GM04504 (cell line): Measurements from ENCODE around the gene TUFT1.
A peak's percentile ranks its signal among the peaks of the same experiment; 100 is the strongest.

ENCODE experiments used
- DNase-seq: peaks from one replicate; pipeline ENCODE4 v3.0.0-alpha.2; 2012; ENCODE audit warnings: low read depth

The TUFT1 gene, protein sequence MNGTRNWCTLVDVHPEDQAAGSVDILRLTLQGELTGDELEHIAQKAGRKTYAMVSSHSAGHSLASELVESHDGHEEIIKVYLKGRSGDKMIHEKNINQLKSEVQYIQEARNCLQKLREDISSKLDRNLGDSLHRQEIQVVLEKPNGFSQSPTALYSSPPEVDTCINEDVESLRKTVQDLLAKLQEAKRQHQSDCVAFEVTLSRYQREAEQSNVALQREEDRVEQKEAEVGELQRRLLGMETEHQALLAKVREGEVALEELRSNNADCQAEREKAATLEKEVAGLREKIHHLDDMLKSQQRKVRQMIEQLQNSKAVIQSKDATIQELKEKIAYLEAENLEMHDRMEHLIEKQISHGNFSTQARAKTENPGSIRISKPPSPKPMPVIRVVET

DNA sequence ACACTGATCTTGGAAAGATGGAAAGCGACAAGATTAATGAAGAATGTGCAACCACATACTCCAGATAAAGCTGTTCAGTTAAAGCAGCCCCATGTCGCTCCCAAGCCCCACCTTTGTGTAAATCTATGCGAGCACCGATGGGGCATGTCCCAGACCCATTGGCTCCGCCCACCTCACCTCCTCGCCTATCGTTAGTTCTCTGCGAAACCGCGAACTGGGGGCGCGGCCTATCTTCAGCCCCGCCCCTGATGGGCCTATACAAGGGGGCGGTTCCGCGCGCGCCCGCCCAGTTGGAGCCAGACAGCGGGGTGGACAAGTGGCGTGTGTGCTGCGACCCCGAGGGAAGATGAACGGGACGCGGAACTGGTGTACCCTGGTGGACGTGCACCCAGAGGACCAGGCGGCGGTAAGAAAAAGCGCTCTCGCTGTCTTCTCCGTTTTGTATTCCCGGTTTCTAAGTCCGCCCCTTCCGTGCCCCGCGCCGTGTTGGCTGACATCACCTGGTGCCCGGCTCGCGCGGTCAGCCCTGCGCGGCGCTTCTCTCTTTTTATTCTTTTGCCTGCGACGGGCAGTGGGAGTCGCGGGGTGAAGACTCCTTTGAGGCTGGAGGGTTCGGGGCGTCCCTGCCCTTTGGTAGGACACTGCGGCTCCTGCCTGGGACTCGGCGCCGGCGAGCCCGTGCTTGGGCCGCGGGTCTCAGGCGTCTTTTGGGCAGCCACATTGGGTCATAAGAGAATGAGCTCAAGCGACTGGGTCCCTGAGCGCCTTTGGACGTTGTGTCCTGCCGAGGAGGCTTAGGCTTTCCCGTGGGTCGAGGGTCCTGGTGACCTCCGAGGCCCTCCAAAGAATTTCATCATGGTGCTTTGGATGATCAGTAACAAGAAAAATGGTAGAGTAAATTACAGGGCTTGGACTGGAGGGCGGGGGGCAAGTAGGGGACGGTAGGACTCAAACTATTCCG, at the start of gene TUFT1:
TUFT1 (plus strand) TSS at position 289 of the 961 bp plus-strand sequence; CDS start at position 347, 58 bp downstream.
- peak; percentile 54 for DNase-seq

DNA sequence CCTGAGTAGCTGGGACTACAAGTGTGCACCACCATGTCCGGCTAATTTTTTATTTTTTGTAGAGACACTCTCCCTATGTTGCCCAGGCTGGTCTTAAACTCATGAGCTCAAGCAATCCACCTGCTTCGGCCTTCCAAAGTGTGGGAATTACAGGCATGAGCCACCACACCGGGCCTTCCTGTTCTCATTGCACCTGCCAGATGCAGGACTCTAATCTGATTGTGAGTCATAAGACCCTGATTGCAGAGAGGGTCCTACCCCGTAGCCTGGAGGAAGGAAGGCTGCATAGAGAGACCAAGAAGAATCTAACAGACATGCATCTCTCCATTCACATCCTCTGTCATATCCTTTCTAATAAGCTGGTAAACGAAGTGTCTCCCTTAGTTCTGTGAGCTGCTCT, 48.5 kb upstream of the TUFT1 start:
- no peak for DNase-seq

DNA sequence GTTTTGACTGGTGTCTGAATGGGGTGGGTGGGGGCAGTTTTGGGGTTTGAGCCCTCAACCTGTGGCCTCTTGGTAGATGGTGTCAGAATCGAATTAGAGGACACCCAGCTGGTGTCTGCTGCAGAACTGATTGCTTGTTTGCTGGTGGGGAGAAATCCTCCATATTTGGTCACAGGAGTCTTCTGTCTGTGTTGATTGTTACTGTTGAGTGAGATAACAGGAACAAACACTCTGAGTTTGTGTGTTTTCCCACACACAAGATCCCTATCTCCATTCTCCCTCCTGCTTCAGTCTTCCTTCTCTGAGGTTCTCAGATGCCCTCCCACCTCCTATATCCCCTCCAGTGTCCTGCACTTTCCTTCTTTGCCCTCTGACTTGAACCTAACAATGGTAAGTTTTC, 48.0 kb upstream of the TUFT1 start:
- no peak for DNase-seq

DNA sequence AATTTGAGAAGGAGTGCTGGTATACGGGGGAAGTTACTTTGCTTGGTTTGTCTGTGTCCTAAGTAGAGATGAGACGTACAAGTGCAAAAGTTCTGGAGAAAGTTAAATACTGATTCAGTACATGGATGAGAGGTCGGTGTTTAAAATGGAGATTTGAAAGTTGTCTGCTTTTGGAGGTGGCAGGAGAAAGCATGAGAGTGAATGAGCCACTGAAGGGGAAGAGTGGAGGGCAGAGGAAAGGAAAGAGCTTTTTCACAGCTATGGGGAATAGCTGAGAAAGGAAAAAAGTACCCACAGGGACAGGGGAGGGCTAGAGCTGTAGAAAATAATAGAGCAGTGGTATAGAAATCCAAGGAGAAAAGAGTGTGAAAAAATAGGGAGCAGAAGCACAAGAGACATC, 47.1 kb upstream of the TUFT1 start:
- DNase-seq: no peak

DNA sequence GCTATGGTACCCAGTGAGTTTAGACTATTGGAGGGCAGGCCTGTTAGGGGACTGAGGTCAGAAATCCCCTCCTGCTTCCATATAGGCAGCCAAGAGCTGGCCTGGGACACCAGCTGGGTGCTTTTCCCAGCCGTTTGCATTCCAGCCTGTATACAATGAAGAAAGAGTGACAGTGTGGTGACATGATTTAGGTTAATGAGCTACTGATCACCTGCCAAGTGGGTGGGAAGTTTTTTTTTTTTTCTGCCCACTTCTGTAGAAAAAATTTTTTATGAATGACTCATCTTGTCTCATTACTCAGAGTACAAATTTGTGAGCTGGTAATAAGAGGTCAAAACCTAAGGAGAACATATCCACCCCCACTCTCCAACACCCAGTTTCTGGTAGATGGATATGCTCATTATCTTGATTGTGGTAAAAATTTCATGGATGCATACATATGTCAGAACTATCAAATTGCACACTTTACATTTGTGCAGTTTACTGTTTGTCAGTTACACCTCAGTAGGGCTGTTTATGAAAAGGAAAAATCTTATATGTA, 45.3 kb upstream of the TUFT1 start:
- DNase-seq: peak; percentile 51

DNA sequence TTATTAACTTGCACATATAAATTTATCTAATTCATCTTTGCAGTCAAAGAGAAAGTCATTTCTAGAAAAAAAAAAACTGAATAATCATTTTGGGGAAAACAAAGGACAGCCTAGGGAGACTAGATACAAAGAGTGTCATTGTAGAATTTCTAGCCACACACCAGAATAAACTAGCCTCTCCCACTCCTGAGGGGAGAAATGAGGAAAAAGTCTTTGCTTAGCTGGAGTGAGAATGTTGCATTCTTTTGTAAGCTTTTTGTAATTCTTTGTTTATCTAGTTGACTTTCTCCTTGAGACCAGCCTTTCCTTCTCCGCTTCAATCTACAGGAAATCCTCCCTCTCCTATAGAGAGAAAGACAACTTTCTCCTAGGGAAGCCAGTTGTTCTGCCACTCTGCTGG, 44.8 kb upstream of the TUFT1 start:
- DNase-seq: no peak

DNA sequence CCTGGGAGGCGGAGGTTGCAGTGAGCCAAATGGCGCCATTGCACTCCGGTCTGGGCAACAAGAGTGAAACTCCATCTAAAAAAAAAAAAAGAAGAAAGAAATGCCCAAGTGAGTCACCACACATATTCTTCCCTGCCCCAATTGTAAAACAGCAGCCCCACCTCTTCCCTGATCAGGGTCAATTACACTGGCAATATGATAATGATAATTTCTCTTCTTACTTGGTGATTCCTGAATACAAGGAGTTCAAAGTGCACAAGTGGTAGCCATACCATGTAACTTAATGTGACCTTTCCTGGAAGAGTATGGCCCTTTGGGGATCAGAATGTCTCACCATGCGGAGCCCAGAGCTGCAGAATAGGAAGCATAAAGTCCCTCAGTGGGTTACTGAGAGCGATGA, 40.7 kb upstream of the TUFT1 start:
- DNase-seq: no peak

DNA sequence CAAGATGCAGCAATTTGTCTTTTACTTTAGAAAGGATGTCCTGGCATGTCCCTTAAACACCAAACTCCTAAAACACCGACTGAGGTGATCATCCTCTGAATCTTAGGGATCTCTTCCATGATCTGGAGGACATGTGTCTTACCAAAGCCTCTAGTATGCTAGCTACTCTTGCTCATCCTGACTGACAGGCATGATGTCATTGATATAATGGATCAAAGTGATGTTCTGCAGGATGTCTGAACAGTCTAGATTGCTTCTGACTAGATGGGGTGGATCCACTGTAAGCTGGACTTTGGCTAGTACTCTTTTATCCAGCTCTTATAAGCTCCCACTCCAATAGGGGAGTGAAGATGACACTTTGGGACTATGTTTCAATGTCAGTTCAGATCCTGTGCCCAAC, 40.2 kb upstream of the TUFT1 start:
- no peak for DNase-seq

DNA sequence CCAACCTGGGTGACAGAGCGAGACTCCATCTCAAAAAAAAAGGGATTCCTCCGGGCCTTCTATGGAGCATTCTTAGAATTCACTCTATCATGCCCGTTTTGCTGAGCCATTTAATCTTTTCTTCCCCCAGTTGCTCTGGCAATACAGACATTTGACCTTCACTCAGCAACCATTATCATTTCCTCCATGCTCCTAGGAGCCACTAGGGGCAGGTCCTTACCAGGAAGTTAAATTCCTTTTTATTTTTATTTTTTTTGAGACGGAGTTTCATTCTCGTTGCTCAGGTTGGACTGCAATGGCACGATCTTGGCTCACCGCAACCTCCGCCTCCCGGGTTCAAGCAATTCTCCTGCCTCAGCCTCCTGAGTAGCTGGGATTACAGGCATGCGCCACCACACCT, 38.6 kb upstream of the TUFT1 start:
- no peak for DNase-seq

DNA sequence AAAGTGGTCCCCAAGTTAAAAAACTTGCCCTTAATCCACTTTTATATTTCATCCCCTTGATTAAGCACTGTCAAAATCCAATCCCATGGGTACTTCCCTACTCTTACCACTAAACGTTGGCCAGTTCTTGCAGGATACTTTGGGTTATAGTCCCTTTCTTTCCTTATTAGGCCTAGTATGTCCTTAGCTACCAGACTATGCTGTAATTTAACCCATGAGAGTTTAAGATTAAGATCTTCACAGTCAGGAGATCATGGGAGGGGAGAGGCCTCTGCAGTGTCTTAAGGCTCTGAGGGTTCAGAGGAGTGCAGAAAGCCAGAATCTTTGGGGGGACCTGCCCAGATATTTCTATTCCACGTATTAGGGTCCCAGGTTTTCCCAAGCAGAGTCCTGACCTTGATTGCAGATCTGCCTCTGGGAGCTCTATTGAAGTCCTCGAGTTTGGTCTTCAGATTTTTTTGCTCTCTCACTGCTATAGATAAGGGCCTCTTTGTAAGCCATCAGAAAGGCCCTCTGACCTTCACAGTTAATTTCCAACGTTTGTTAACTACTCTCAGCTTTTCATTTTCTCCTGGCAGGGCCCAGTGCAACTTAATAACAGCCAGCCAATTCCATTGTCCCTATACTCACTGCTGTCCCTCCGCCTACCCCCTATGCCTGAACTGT, 37.9 kb upstream of the TUFT1 start:
- DNase-seq: no peak

DNA sequence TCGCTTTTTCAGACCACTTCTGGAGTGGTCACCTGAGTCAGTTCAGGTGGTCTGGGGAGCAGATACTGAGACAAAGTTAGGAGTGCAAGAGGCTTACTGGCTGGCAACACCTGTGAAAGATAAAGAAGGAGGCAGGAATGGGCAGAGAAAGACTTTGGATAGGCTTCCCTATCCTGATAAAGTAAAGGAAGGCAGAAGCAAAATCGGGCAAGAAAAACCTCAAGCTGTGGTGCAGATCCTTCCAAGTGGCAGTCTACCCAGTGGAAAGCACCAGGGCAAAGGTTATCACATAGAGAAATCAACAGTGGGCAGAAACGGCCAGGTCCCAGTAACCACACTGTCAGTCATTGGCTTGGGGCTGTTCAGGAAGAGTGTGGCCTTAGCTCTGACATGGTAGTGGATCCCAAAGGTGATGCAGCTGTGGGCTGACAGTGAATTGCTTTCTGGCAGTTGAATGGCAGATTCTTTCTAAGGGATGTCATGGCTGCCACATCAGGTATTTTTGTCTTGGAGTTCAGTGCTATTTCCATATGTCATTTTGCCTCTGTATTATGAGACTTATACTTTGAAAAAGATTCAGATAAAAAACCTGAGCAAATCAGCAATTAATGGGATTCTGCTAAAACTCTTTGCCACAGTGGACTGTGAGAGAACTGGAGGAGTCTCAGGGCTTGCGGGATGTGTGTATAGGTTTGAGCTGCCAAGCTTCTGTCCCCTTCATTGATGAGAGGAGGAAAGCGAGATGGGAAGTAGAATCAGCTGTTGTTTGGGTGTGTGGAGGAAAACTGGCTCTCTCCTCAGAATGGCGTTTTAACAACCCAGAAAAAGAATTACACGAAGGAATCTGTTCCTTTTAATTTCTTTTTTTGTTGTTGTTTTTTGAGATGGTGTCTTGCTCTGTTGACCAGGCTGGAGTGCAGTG, 37.0 kb upstream of the TUFT1 start:
- no peak for DNase-seq

DNA sequence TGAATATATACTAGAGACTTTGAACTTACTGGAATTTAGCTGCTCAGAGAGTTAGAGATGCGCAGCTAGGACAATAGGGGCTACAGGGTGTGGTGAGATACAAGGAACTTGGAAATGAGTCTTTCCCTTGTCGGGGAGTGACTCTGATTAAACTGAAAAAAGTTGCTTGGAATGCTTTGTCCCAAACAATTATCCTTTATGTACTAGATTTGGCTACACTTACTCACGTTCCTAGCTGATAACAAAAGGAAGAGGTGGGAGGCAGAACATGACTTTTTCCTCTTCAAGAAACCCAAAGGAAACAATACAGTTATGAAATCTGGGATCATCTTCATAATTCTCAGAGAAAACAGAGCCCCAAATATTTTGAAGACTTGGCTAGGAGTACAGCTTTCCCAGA, 35.9 kb upstream of the TUFT1 start:
- no peak for DNase-seq

DNA sequence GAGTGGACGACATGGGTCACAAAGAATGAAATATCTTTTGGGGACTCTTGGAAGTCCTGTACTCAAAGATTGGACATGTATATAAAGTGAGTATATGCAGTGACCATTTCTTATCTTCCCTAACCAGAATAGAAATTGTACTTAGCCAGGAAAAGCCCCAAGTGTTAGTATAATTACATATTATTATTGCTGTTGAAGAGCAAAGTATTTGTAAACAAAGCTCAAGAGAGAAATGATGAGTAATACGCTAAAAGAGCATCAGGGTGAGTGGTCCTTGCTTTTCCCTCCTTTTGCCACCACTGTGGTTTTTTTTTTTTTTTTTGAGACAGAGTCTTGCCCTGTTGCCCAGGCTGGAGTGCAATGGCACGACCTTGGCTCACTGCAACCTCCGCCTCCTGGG, 35.4 kb upstream of the TUFT1 start:
- DNase-seq: no peak

DNA sequence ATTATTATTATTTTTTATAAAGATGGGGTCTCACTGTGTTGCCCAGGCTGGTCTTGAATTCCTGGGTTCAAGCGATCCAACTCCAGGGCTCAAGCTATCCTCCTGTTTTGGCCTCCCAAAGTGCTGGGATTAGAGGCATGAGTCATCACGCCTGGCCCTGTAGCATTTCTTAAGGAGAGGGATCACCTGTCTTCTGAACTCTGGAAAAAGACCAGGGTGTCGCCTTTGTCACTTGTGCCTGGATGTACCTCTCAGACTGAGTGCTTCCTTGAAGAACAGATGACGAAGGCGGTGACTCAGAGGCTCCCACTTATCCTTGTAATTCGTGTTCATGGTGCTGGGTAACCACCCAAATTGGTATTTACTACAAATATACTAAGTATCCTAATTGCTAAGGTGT, 31.3 kb upstream of the TUFT1 start:
- DNase-seq: no peak

DNA sequence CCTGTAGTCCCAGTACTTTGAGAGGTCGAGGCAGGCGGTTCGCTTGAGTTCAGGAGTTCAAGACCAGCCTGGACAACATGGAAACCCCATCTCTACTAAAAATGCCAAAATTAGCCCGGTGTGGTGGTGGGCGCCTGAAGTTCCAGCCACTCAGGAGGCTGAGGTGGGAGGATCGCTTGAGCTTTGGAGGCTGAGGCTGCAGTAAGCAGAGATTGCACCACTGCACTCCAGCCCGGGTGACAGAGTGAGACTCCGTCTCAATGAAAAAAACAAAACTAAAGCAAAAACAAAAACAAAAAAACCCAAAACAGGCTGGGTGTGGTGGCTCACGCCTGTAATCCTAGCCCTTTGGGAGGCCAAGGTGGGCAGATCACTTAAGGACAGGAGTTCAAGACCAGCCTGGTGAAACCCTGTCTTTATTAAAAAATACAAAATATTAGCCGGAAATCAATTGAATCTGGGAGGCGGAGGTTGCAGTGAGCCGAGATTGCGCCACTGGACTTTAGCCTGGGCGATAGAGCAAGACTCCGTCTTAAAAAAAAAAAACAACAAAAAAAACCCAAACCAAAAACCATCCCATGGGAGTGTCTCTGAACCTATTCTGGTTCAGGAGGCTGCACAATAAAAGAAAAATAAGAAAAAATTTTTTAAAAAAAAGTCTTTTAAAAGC, 30.6 kb upstream of the TUFT1 start:
- DNase-seq: no peak

DNA sequence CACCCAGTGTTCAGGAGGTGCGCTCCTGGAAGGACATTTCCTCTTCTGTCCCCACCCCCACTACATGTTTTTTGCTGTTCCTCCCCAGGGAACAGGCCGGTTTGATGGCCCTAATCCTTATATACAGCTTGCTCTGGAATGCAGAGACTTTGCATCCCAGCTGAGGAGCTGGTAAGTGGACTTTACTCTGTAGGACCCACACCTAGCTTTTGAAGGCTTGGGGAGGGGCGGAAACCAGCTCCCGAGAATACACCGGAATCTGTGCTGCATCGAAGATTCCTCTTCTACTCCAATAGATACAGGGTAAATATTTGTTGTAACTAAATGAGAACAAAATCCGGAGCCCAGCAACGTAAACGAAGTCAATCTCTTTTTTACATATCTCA, 30.1 kb upstream of the TUFT1 start:
- DNase-seq: no peak

DNA sequence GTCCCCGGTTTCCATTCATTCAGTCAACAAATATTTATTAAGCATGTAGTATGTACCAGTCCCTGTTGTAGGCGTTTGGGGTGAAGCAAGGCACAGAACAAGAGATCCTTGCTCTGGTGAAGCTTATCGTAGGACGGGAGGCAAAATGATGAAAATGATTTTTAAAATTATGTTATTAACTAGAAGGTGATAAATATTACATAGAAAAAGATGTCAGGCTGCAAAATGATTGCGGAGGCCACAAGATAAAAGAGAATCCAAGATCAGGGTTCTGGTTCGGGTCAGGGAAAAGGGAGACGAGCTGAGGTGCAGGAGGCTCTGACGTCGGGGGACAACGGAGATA, 29.5 kb upstream of the TUFT1 start:
- DNase-seq: no peak

DNA sequence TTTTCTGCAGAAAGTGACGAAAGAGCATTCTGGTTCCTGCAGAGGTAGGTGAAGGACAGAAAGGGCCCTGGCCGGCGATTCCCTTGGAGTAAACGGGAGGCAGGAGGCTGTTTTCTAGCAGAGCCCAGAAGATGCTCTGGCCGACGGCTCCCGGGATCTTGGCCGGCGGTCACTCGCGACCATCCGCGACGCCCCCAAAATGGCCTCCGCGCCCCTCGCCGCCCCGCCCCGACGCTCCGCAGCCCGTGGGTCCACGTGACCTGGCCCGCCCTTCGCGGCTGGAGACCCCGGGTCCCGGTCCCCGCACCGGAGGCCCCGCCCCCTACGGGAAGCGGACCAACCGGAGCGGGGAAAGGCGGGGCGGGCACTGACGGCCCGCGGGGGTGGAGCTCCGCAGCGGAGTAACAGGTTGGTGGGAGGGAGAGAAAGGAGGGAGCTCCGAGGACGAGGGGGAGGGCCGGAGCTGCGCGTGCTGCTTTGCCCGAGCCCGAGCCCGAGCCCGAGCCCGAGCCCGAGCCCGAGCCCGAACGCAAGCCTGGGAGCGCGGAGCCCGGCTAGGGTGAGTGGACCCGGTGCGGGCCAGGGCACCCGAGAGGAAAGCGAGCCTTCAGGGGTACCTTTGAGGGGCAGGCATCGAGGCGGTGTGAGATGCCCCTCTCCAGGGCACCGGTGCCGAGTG, 29.0 kb upstream of the TUFT1 start, which contains the start of gene CGN:
CGN (plus strand) TSS at position 431 of the 679 bp plus-strand sequence. CDS start 7,133 bp downstream, outside the sequence.
- DNase-seq: no peak

DNA sequence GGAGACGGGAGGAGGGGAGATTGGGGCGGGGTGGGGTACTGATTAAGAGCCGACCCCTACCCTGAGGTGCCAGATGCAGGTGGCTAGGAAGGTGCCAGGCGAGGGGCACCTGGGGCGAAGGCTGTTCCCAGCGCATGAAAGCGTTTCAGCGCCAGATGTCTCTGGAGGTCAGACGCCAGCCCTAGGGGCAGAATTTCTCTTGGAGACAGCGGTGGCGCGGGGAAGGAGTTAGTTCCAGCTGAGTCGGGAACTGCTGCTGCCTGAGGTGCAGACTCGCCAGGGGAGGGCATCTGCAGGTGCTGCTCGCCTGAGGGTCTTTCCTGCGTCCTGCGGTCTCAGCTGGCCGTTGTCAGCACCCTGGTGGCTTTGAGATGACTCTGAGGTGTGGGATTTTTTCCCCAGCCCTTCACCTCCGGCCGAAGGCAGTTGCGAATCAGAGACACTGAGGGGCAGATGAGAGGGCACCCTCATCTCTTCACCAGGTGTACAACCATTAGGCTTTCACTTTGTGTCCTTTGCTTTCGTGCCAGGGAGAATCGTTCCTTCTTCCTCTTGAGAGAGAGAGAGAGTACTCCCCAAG, 28.4 kb upstream of the TUFT1 start:
- no peak for DNase-seq

DNA sequence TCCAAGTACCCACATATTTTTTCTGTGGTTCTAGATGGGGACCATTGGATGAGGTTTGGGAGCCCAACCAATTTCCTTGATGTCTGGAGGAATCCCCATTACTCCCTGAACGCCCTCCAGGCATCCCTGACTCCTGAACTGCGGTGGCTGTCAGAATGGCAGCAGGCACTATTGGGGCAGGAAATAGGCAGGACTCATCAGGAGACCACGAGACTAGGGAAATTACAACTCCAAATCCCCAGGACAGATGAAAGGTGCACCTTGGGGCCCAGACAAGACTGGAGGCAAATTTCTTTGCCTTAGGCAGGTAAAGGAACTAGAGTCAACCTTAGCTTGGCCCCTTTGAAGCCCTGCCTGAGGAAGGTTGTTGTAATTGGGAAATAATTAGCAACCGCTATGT, 27.8 kb upstream of the TUFT1 start:
- DNase-seq: no peak
